GM12874 (cell line): Measurements from ENCODE around the gene DDX24.

Experiments
- CTCF ChIP-seq: IDR thresholded peaks from 2 replicates; pipeline ENCODE4 v1.5.1; 2011; ENCODE audit warnings: low read depth, mild to moderate bottlenecking, control low read depth, low read length, moderate library complexity; ENCODE audit not compliant: insufficient read depth

The DDX24 gene

GRCh38 chr14:94010625-94011024, 70.4 kb downstream of the DDX24 start:
- TF ChIP-seq CTCF = no peak

- TF ChIP-seq CTCF = no peak
Measured at GRCh38 chr14:94009767-94010166, 71.2 kb downstream of the DDX24 start.

- no peak for TF ChIP-seq CTCF
Measured at GRCh38 chr14:94008234-94008633, 72.8 kb downstream of the DDX24 start.

GRCh38 chr14:94005324-94006073, 75.5 kb downstream of the DDX24 start:
- TF ChIP-seq CTCF = peak; percentile 68

GRCh38 chr14:94004015-94004414, 77.0 kb downstream of the DDX24 start:
- no peak for TF ChIP-seq CTCF

- TF ChIP-seq CTCF = no peak
Measured at GRCh38 chr14:94003397-94003796, 77.6 kb downstream of the DDX24 start.

GRCh38 chr14:94001501-94002396, 79.3 kb downstream of the DDX24 start:
- TF ChIP-seq CTCF = peak; percentile 95
